Measurements from ENCODE around the gene OPALIN. TPM values are rescaled to one million over a fixed set of nuclear protein-coding genes. Genes with fewer than 3 reads are reported as not detected.

OPALIN gene
- polyA plus RNA-seq, 1 of the 3 experiments (the other 2 are of a cell fraction), result not detected

- TF ChIP-seq NFIC (IDR thresholded peaks at IDR 0.05; ENCODE audit: borderline replicate concordance) (no peak), CHD2 (IDR thresholded peaks at IDR 0.05; ENCODE audit: low read length, partially characterized antibody) (no peak), EZH2phosphoT487 (IDR thresholded peaks at IDR 0.05; ENCODE audit: borderline replicate concordance, low read depth) (no peak), FOSL2 (IDR thresholded peaks at IDR 0.05; ENCODE audit: borderline replicate concordance, low read depth) (no peak), TCF12 (IDR thresholded peaks at IDR 0.05) (no peak), SMC3 (IDR thresholded peaks at IDR 0.05; ENCODE audit: low read depth, low read length) (no peak), TEAD4 (IDR thresholded peaks at IDR 0.05; ENCODE audit: borderline replicate concordance, insufficient read depth) (no peak), GATA2 (CRISPR knock-in tag; IDR thresholded peaks at IDR 0.05) (no peak), MAX (IDR thresholded peaks at IDR 0.05; ENCODE audit: low read depth) (no peak), IRF3 (IDR thresholded peaks at IDR 0.05; ENCODE audit: low read depth, low read length) (no peak), JUND (IDR thresholded peaks at IDR 0.05) (no peak), MEF2A (IDR thresholded peaks at IDR 0.05; ENCODE audit: borderline replicate concordance, low read depth) (no peak), RAD21 (IDR thresholded peaks at IDR 0.05; ENCODE audit: low read length) (no peak), ELF1 (IDR thresholded peaks at IDR 0.05) (no peak), RFX5 (IDR thresholded peaks at IDR 0.05; ENCODE audit: low read length) (no peak), CTCF (IDR thresholded peaks at IDR 0.05) (no peak), ZBTB33 (IDR thresholded peaks at IDR 0.05; ENCODE audit: borderline replicate concordance, low read depth) (no peak), FOXM1 (IDR thresholded peaks at IDR 0.05; ENCODE audit: low read depth) (no peak)
- no peak overlapping the region for H3K4me2 ChIP-seq
These were observed 7.7 kb upstream of the OPALIN start for GRCh38 chr10:96366508-96366907.

More at GRCh38 chr10:96366508-96366907, 7.7 kb upstream of the OPALIN start:
- H2AFZ ChIP-seq (ENCODE audit: low read depth), result no peak overlapping the region
- H3K9me3 ChIP-seq, result no peaks in the 10 kb centered on the region
- H4K20me1 ChIP-seq (ENCODE audit: insufficient read depth), result no peaks in the 10 kb centered on the region
- H3F3A ChIP-seq (replicated peaks; ENCODE audit: insufficient read depth), result no peaks in the 10 kb centered on the region
- no peak overlapping the region for H3K4me3 ChIP-seq (ENCODE audit: low read depth in 2 of 2, low read length in 1 of 2)
- no peaks in the 10 kb centered on the region for H3K79me2 ChIP-seq (ENCODE audit: insufficient read depth)
- ChIA-PET POLR2A (no interaction called here), CTCF (interaction anchor here (0.7 to 4.3 kb wide), 8 partner anchors 9 to 349 kb away, joined by 3 to 29 read pairs (median 4); partner anchors contain the start of gene TLL2)
- WGBS (ENCODE audit: low lambda C conversion rate), result 55% methylated on average over 3 of the region's 3 CpGs
- H3K4me1 ChIP-seq (ENCODE audit: control insufficient read depth in 1 of 2, insufficient read depth in 2 of 2, low read depth in 1 of 2, low read length in 1 of 2), result no peaks in the 10 kb centered on the region
- no peak overlapping the region for H3K9ac ChIP-seq
- DNase-seq, result no peak
- H3K27me3 ChIP-seq (ENCODE audit: insufficient read depth), result no peaks in the 10 kb centered on the region; the same call in 1 of the 2 replicates
- H3K36me3 ChIP-seq (replicated peaks in 1 of 2; ENCODE audit: control insufficient read depth in 1 of 2, insufficient read depth in 2 of 2, low read length in 1 of 2), result no peaks in the 10 kb centered on the region
- H3K9me2 ChIP-seq, result no peaks in the 10 kb centered on the region
- H3K27ac ChIP-seq (ENCODE audit: low read depth in 2 of 2, low read length in 1 of 2), result no peak overlapping the region
